GM12801 (cell line): ENCODE results near the gene ZNF786.

Experiments
- CTCF ChIP-seq: IDR thresholded peaks from one replicate; pipeline ENCODE4 v1.5.1; 2011; ENCODE audit warnings: control low read depth; ENCODE audit not compliant: insufficient read length; ENCODE audit errors: extremely low read depth

The ZNF786 gene

DNA sequence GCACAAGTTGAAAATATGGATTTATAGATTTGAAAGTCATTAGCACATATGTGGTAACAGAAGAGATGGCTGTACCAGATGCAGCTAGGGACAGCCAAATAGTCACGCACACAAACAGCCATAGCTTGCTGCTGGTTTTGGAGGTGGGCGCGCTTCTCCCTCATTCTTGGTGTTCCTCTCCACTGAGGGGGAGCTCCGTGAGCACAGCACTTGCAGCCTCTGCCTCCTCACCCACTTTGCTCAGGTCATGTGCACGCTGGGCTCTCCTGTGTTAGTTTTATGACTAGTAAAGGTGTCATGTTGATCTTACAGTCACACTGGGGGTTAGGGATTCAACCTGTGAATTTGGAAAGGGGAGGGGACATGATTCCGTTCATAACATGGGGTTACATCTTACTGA lies 8.5 kb upstream of the ZNF786 start:
- TF ChIP-seq CTCF = no peak

- TF ChIP-seq CTCF = no peak
Measured at GRCh38 chr7:149097088-149097487, 6.6 kb upstream of the ZNF786 start.

DNA sequence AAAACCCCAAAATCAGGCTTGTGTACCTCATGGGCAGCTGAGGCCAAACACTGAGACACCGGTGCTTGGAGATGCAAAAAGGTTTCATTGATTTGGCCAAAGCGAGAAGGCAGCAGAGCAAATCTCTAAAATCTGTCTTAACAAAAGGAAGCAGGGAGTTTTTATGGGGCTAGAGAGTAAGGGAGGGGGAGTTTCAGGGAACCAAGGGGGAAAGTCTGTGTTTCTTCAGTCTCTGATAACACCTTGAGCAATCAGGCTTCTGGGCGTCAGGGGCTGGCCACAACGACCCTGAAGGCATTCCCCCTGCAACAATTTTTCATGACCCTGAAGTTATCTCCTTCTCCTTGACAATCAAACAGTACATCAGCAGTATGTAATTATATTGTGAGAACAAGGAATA lies 2.7 kb upstream of the ZNF786 start:
- TF ChIP-seq CTCF = no peak

- TF ChIP-seq CTCF = no peak
Measured at GRCh38 chr7:149087376-149087775, 3.1 kb downstream of the ZNF786 start.

DNA sequence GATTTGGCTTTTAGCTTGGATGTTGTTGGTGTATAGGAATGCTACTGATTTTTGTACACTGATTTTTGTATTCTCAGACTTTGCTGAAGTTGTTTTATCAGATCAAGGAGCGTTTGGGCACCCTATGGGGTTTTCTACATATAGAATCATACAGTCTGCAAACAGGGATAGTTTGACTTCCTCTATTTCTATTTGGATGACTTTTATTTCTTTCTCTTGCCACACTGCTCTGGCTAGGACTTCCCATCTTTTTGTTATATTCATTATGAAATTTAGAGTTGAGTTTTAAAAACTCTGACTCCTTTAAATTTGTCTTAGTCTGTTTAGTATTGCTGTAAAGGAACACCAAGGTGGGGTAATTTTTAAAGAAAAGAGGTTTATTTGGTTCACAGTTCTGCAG lies 4.7 kb downstream of the ZNF786 start:
- no peak for TF ChIP-seq CTCF

- TF ChIP-seq CTCF = no peak
Measured at GRCh38 chr7:149084407-149084806, 6.1 kb downstream of the ZNF786 start.

GRCh38 chr7:149081914-149082313 lies 8.6 kb downstream of the ZNF786 start:
- no peak for TF ChIP-seq CTCF

- no peak for TF ChIP-seq CTCF
Measured at GRCh38 chr7:149077594-149077993, 12.9 kb downstream of the ZNF786 start.
